ENCODE measurements around the gene LRRC73.

GRCh38 chr6:43523284-43523683 lies 13.1 kb upstream of the LRRC73 start:
- TF ChIP-seq, protein P1, sequence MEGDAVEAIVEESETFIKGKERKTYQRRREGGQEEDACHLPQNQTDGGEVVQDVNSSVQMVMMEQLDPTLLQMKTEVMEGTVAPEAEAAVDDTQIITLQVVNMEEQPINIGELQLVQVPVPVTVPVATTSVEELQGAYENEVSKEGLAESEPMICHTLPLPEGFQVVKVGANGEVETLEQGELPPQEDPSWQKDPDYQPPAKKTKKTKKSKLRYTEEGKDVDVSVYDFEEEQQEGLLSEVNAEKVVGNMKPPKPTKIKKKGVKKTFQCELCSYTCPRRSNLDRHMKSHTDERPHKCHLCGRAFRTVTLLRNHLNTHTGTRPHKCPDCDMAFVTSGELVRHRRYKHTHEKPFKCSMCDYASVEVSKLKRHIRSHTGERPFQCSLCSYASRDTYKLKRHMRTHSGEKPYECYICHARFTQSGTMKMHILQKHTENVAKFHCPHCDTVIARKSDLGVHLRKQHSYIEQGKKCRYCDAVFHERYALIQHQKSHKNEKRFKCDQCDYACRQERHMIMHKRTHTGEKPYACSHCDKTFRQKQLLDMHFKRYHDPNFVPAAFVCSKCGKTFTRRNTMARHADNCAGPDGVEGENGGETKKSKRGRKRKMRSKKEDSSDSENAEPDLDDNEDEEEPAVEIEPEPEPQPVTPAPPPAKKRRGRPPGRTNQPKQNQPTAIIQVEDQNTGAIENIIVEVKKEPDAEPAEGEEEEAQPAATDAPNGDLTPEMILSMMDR (IDR thresholded peaks at IDR 0.05), result no peak
- no peak for TF ChIP-seq POLR2A (IDR thresholded peaks at IDR 0.05)

Measured in breast epithelium (tissue), 3 donors.